GM23338 (cell line): ENCODE measurements around the gene CYB5RL.

ENCODE experiments used
- CREB1 ChIP-seq: fragments of 250-450 bp; sonication (Bioruptor Pico); IDR thresholded peaks from 2 replicates; pipeline ENCODE4 v1.5.0; 2020; ENCODE audit warnings: low read depth, mild to moderate bottlenecking, moderate library complexity
- CTCF ChIP-seq, 2 experiments: fragments of 200-600 bp in 1 of 2; sonication (generic) in 1 of 2; conservative IDR thresholded peaks; 2 replicates each; pipeline versions ENCODE4 v1.5.1 to v1.6.1; 2016 to 2017; ENCODE audit warnings: antibody characterized with exemption in 2 of 2, low read depth in 2 of 2, mild to moderate bottlenecking in 2 of 2, moderate library complexity in 1 of 2
- EZH2 ChIP-seq: fragments of 200-600 bp; sonication (generic); IDR thresholded peaks from one replicate; pipeline ENCODE4 v1.8.0; 2017; ENCODE audit warnings: antibody characterized with exemption, mild to moderate bottlenecking, low read depth; ENCODE audit not compliant: unreplicated experiment
- POLR2AphosphoS5 ChIP-seq: IDR thresholded peaks from 2 replicates; pipeline ENCODE4 v1.6.1; 2016; ENCODE audit warnings: antibody characterized with exemption, low read depth
- ZNF331 ChIP-seq: fragments of 250-450 bp; sonication (Bioruptor Pico); IDR thresholded peaks from 2 replicates; pipeline ENCODE4 v1.5.0; 2020; ENCODE audit warnings: low read depth, mild to moderate bottlenecking, moderate library complexity
- ZNF462 ChIP-seq: fragments of 250-450 bp; sonication (Bioruptor Pico); IDR thresholded peaks from 2 replicates; pipeline ENCODE4 v1.5.0; 2020; ENCODE audit warnings: mild to moderate bottlenecking, moderate library complexity

GRCh38 chr1:54176621-54177327 lies 23.1 kb downstream of the CYB5RL start:
- TF ChIP-seq CTCF (conservative IDR thresholded peaks at IDR 0.05; ENCODE audit: low read depth in 2 of 2) (no peak), POLR2AphosphoS5 (no peak), ZNF462 (no peak), EZH2 (no peak), ZNF331 (CRISPR knock-in tag) (no peak), CREB1 (no peak)
